A172 (cell line): ENCODE measurements around the gene CSF2. TPM values are rescaled to one million over a fixed set of nuclear protein-coding genes. Genes with fewer than 3 reads are reported as not detected.
A peak's percentile ranks its signal among the peaks of the same experiment; 100 is the strongest.
"Not testable (repeated sequence)": the region's sequence is repeated elsewhere in the genome, so short reads cannot be mapped to it uniquely, and the experiment has no call there.

Experiments
- DNase-seq: peaks from one replicate; pipeline ENCODE4 v3.0.0-alpha.2; 2015; ENCODE audit warnings: low spot score
- total RNA-seq: library from RNA; depleted of rRNA; stranded (reverse); fragments of >200 nt; shearing (Covaris generic); gene quantifications from 2 replicates; pipeline ENCODE4 v1.2.3, GENCODE V29; 2014

Gene CSF2
- total RNA-seq, 1 experiment from 2014 or later: 1.3 TPM

GRCh38 chr5:132087176-132087575 is 13.6 kb downstream of the CSF2 start:
- DNase-seq: no peak

- no peak for DNase-seq
Observed at GRCh38 chr5:132087661-132088060, 14.1 kb downstream of the CSF2 start.

DNA sequence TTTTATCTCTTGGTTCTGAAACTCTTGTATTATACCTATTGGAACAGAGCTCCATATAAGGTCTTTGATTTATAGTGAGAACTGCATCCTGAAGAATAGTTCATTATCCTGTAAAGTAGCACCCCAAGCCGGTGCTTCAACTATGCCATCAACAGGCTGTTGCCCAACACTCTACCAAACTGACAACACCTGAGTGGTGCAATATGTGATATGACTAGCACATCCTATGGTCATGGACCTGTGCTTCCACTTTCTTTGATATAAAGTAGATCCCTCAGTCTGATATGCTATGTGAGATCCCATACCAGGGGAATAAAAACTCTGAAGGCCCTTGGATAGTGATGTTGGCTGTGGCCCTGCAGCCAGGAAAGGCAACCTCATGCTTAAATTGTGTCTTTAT is 15.8 kb downstream of the CSF2 start:
- DNase-seq: no peak

GRCh38 chr5:132090107-132090506 is 16.5 kb downstream of the CSF2 start:
- DNase-seq: peak; percentile 99

DNA sequence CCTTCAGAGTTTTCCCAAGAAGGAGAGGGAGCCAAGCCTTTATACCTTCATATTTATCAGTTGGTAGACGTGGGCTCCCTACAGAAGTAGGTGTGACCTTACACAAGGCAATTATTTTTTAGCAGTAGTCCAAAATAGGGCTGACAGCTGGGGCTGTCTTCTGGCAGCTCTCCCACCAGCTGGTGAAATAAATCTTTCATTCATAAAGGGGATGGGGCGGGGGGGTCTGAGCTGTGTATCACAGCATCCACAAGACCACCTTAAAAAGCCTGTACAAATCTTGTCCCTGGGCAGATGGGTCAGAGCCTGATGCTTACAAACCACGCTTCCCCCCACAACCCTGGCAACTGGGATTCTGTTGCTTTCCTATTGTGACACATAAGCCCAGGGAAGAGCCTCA is 19.7 kb downstream of the CSF2 start:
- no peak for DNase-seq

DNA sequence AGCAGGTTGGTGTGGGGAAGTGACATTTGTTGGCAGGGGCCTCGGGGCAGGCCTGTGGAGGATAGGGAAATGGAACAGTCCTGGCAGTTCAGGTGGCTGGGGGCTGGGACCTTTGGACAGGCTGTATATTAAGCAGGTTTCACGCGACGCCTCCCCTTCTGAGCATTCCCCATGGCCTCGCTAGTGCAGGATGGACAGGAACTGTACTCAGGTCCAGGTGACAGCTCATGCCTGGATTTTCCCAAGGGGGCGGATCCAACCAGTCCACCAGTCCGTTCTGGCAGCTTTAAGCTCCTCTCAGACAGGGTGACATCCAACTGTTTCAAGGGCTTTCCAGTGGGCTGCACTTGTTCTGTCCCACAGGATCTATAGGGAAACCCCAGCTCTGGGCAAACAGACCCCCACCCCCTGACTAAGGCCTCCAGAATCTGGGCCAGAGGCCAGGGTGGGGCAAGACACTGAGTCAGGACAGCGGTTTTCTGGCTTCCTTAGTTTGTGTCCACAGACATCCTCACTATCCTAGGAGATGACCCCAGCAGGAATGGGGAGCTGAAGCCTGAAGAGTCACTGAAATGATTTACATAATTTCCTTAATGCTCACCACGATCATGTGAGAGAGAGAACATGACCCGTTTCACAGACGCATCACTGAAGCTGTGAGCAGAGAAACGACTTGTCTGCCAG is 20.9 kb downstream of the CSF2 start:
- DNase-seq: peak; percentile 97

GRCh38 chr5:132095077-132095410 is 21.5 kb downstream of the CSF2 start:
- no peak for DNase-seq

- peak; percentile 63 for DNase-seq
Observed at GRCh38 chr5:132095424-132095972, 21.9 kb downstream of the CSF2 start.

DNA sequence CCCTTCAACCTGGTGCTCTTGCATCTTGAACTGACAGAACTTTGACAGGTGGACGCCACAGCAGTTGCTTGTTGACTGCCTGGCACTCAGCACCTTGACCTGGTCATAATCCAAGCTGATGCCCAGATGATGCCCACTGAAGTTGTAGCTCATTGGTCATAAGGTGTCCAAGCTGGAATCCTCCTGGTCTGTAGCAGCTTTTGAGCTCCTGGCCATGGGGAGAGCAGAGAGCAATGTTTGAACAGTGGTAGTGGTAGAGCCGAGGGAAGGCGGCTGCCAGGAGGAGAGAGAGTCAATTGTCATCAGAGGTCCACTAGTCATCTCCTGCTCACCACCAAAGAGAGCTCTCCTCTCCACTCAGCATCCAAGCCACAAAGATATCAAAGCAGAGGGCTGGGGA is 23.3 kb downstream of the CSF2 start:
- no peak for DNase-seq

- no peak for DNase-seq
Observed at GRCh38 chr5:132098151-132098594, 24.6 kb downstream of the CSF2 start.

DNA sequence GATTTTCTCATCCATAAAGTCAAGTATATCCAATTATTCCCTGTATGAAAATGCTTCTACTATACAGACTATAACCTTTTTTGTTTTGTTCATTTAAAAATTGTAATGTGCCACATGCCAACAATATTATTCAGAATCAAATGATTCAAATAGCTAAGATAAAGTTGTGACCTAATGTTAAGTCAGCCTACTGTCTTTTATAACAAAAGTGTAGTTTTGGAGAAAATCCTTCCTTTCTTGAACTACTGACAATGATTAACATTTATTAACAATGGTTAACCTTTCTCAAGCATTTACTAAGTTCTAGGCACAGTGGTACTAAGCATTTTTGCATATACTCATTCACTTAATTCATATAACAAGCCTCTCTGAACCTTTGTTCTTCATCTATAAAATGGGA is 25.0 kb downstream of the CSF2 start:
- DNase-seq: no peak

- no peak for DNase-seq
Observed at GRCh38 chr5:132099076-132099748, 25.6 kb downstream of the CSF2 start.

GRCh38 chr5:132099905-132100304 is 26.3 kb downstream of the CSF2 start:
- DNase-seq: no peak

GRCh38 chr5:132100672-132101261 is 27.2 kb downstream of the CSF2 start:
- no peak for DNase-seq

DNA sequence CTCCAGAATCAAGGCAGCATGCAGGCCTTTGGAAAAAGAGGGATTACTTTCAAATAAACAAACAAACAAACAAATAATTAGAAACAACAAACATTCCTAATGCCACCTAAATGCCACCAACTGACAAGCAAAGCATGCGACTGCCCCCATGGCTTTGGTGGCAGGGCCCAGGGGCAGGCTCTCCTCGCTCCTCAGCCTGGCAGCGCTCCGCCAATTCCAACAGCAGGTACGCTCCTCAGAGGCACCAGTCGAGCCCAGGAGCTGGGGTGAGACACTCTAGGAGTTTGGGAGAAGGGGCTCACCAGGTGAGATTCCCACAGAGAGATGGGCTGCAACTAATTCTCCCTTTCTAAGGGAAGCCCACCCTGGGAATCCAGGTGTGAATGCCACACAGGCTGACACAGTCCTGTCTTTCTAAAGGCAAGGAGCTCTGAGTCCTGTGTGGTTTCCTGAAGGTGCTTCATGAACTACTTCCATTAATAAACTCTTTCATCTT is 27.8 kb downstream of the CSF2 start:
- no peak for DNase-seq

- no peak for DNase-seq
Observed at GRCh38 chr5:132102101-132102701, 28.6 kb downstream of the CSF2 start.

DNA sequence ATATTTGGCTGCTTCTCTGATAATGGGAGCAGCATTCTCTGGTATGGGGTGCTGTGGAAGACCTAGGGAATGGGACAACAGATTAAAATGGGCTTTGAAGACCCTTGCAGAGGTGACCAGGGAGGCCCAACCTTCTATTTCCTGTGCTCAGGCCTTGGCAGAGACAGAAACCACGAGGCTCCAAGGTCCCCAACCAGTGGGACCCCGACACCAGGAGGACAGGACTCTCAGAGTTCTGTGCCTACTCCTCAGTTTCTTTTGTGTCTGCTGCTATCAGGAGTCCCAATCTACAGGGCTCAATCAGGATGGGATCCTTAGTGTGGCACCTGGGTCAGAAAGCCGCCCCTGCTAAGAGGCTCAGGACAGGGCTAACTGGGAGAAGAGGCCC is 29.3 kb downstream of the CSF2 start:
- no peak for DNase-seq

GRCh38 chr5:132103332-132103951 is 29.9 kb downstream of the CSF2 start:
- DNase-seq: peak; percentile 95

DNA sequence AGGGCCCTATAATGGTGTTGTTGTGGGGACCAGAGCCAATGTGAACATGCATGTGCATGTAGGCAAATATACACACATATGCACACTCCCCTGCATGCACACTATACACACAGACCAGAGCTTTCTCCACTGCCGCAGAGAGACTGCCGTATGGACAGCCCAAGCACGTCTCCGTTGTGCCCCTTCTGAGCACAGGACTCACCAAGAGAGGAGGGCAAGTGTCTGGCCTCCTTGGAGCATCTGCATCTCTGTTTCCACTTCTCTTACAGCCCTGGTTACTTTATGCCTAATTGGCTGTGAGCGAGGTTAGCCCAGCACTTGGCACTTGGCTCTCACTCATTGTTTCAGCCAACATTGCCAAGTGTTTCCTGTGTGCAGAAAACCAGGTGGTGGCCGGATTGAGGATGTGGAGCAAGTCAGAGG is 30.4 kb downstream of the CSF2 start:
- no peak for DNase-seq

- DNase-seq: no peak
Observed at GRCh38 chr5:132104556-132104955, 31.0 kb downstream of the CSF2 start.

DNA sequence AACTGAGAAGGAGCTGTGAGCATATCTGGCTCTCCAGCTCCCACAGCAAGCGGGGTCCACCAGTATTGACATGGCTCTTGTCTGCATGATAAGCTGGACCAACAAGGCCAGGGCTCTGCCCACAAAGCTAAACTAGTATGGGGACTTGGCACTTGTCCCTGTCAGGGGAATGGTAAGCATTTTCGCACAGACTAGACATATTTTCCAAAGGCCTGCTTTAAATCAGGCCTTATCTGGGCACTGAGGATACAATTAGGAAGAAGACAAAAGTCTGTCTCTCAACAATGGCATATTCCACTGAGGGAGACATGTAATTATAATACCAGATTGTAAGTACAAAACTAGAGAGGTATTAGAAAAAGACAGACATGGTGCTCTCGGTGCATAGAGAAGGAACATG is 32.1 kb downstream of the CSF2 start:
- no peak for DNase-seq

GRCh38 chr5:132108495-132108894 is 34.9 kb downstream of the CSF2 start:
- not testable (repeated sequence) for DNase-seq
